HG03354 (cell line): ENCODE results near the gene BMERB1.
"Not testable (repeated sequence)": the region's sequence is repeated elsewhere in the genome, so short reads cannot be mapped to it uniquely, and the experiment has no call there.

ENCODE experiments used
- ATAC-seq: cut with Tn5 transposase; IDR thresholded peaks from one replicate; pipeline ENCODE4 v1.9.1; 2021; ENCODE audit warnings: mild to moderate bottlenecking; ENCODE audit not compliant: unreplicated experiment, poor library complexity, severe bottlenecking

The BMERB1 gene

DNA sequence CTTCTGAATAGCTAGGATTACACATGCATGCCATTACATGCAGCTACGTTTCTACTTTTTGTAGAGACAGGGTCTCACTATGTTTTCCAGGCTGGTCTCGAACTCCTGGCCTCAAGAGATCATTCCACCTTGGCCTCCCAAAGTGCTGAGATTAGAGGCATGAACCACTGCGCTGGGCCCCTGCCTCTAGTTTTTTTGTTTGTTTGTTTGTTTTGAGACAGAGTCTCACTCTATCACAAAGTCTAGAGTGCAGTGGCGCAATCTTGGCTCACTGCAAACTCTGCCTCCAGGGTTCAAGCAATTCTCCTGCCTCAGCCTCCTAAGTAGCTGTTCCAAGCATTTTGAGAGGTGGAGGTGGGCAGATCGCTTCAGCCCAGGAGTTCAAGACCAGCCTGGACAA is 12.7 kb upstream of the BMERB1 start:
- ATAC-seq = not testable (repeated sequence)

DNA sequence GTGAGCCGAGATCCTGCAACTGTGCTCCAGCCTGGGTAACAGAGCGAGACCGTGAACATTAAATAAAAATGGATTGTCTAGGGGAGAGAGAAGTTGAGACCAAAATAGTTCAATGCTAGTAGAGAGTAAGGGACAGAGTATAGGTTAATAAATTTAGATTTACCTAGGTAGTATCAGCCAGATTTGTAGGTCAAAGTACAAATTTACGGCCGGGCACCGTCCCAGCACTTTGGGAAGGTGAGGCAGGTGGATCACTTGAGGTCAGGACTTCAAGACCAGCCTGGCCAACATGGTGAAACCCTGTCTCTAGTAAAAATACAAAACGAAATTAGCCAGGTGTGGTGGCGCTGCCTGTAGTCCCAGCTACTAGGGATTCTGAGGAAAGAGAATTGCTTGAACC is 12.2 kb upstream of the BMERB1 start:
- ATAC-seq = no peak

GRCh38 chr16:15425861-15426260 is 8.5 kb upstream of the BMERB1 start:
- no peak for ATAC-seq

GRCh38 chr16:15426796-15427195 is 7.6 kb upstream of the BMERB1 start:
- ATAC-seq = no peak

- no peak for ATAC-seq
Observed at GRCh38 chr16:15427648-15428239, 6.6 kb upstream of the BMERB1 start.

GRCh38 chr16:15430884-15431283 is 3.5 kb upstream of the BMERB1 start:
- ATAC-seq = not testable (repeated sequence)

- no peak for ATAC-seq
Observed at GRCh38 chr16:15434079-15434424, 336 bp upstream of the BMERB1 start.

DNA sequence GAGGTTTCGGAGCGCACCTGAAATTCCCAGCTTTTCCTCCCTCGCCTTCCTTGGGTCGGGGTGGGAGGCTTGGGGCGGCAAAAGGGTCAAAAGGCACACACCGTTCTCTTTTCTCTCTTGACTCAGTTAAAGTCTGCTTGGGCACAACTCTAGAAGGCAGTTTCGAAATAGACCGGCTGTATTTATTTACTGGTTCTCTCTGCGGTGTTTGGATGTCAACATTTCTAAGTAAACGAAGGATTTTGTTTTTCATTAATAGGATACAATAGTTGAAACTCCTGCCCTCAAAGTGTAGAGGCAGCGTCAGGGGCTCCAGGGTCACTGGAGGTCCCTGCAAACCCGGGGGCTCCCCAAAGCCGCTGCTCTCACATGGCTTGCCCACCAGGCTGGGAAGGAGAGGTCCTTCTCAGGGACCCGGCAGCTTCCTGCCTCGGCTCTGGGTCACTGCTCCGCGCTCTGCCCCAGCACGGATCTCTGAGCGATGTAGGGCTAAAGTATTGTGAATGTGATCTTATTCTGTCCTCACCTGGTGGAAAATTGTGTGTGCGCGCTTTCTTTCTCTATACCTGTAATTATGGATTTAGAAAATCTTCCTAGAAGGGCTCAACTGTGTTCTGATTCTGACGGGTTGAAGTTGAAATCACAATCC is 952 bp downstream of the BMERB1 start:
- no peak for ATAC-seq

- no peak for ATAC-seq
Observed at GRCh38 chr16:15439102-15439501, 4.7 kb downstream of the BMERB1 start.

GRCh38 chr16:15439521-15439920 is 5.1 kb downstream of the BMERB1 start:
- no peak for ATAC-seq

DNA sequence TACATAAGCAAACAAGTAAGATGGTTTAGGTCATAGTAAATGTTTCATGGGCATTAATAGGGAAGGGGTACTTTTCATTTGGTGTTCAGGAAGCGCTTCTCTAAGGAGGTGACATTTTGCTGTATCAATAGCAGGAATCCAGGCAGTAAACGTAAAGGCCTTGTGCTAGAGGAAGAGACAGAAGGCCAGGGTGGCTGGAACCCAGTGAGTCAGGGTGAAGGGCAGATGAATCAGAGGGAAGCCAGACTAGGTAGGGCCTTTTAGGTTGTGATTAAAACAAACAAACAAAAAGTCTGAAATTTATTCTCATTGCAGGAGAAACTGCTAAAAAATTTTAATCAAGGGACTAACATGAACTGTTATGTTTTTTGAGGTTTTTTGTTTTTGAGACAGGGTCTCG is 6.5 kb downstream of the BMERB1 start:
- ATAC-seq = no peak

DNA sequence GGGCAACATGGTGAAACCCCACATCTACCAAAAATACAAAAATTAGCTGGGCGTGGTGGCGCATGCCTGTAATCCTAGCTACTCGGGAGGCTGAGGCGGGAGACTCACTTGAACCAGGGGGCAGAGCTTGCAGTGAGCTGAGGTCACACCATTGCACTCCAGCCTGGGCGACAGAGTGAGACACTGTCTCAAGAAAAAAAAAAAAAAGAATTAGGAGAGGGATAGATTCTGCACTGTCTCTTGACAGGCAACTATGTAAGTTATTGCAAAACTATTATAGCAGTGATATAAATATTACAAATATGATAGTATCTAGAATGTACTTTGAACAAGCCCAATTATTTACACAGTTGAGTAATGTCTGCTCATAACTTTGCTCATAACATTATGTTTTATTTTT is 7.8 kb downstream of the BMERB1 start:
- not testable (repeated sequence) for ATAC-seq

DNA sequence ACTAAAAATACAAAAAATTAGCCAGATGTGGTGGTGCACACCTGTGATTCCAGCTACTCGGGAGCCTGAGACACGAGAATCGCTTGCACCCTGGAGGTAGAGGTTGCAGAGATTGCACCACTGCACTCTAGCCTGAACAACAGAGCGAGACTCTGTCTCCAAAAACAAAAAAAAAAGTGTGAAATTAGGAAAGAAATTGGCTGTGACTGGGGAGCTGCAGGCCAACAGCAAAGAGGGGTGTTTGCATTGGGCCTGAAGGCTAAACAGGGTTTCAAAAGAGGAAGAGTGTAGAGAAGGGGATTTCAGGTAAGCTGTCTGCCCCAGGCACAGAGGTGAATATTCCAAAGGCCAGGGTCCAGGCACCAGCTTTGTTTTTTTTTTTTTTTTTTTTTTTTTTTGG is 9.4 kb downstream of the BMERB1 start:
- ATAC-seq = no peak

- no peak for ATAC-seq
Observed at GRCh38 chr16:15444264-15444663, 9.9 kb downstream of the BMERB1 start.

DNA sequence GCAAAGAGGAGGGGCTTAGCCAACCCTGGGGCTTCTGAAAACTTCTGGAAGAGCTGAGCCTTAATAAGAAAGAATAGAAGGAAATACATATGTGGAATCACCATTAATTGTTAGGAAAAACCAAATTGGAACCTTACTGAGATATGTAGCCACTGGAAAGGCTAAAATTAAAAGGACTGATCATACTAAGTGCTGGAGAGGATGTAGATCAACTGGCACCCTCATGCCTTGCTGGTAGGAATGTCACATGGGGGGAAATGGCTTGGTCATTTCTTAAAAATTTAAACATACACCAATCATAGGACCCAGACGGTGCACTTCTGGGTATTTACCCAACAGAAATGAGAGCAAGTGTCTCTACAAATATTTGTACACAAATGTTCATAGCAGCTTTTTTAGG is 11.1 kb downstream of the BMERB1 start:
- no peak for ATAC-seq

GRCh38 chr16:15446901-15447300 is 12.5 kb downstream of the BMERB1 start:
- no peak for ATAC-seq

DNA sequence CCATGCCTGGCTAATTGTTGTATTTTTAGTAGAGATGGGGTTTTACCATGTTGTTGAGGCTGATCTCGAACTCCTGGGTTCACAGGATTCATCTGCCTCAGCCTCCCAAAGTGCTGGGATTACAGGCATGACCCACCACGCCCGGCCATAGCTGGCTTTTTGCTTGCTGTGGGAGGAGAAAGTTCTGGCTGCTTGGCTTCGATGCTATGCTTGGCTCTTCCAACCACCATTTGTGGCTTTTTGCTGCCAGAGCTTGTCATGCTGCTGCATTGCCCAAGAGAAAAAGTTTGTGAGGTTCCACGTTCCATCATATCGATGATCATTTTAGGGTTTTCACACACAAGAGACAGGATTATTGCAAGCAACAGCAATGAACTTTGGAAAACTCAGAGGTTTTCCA is 16.2 kb downstream of the BMERB1 start:
- no peak for ATAC-seq

- ATAC-seq = no peak
Observed at GRCh38 chr16:15451098-15451731, 16.8 kb downstream of the BMERB1 start.

- ATAC-seq = no peak
Observed at GRCh38 chr16:15452246-15452855, 18.0 kb downstream of the BMERB1 start.

GRCh38 chr16:15453296-15453695 is 18.9 kb downstream of the BMERB1 start:
- ATAC-seq = not testable (repeated sequence)

- ATAC-seq = not testable (repeated sequence)
Observed at GRCh38 chr16:15454933-15455332, 20.5 kb downstream of the BMERB1 start.
